T-cell (primary cell): Measurements from ENCODE around the gene DRD5. TPM values are rescaled to one million over a fixed set of nuclear protein-coding genes. Genes with fewer than 3 reads are reported as not detected.
A peak's percentile ranks its signal among the peaks of the same experiment; 100 is the strongest.

Experiments
- ATAC-seq, 4 experiments: fragments of 200-7000 bp in 3 of 4; fragments of 150-1000 bp in 1 of 4; cut with Tn5 transposase; replicated peaks in 1 of 4; 1 replicate in 3 of 4; 2 replicates in 1 of 4; pipeline ENCODE4 v1.10.0; 2021; ENCODE audit warnings: moderate library complexity in 3 of 4, mild to moderate bottlenecking in 2 of 4, moderate number of reproducible peaks in 1 of 4
- CTCF ChIA-PET, 2 donors: fragments of 300-600 bp; sonication (Branson Sonifier 250); formaldehyde crosslinking; loops; one replicate each; lab custom pipeline; 2022; ENCODE audit warnings: antibody characterized with exemption in 2 of 2; lab: Charles Lee
- POLR2A ChIA-PET, 2 donors: fragments of 300-600 bp; sonication (Branson Sonifier 250); formaldehyde crosslinking; loops; one replicate each; lab custom pipeline; 2022; ENCODE audit warnings: antibody characterized with exemption in 2 of 2; lab: Charles Lee
- DNase-seq, 35 experiments: peaks; one replicate each; pipeline versions ENCODE4 v3.0.0 to v3.0.0-alpha.2; 2013 to 2023
- H3K27ac ChIP-seq: one replicate; pipeline ENCODE4 v1.5.1; 2013; ENCODE audit warnings: low read length
- H3K27me3 ChIP-seq, 2 experiments: replicated peaks in 1 of 2; 1 replicate in 1 of 2; 2 replicates in 1 of 2; pipeline versions ENCODE4 v1.6.1 to v1.7.0; 2013; ENCODE audit warnings: low read length in 1 of 2, mixed read lengths in 1 of 2; ENCODE audit not compliant: control insufficient read depth in 2 of 2, insufficient read depth in 2 of 2; ENCODE audit errors: extremely low read depth in 1 of 2
- H3K36me3 ChIP-seq, 2 donors: 1 replicate in 1 of 2; 2 replicates in 1 of 2; pipeline versions ENCODE4 v1.6.1 to v1.7.0; 2013; ENCODE audit warnings: low read length in 1 of 2; ENCODE audit not compliant: control insufficient read depth in 2 of 2, insufficient read depth in 1 of 2; ENCODE audit errors: extremely low read depth in 1 of 2
- H3K4me1 ChIP-seq, 2 experiments: 1 replicate in 1 of 2; 2 replicates in 1 of 2; pipeline versions ENCODE4 v1.6.1 to v1.7.0; 2013; ENCODE audit warnings: low read length in 2 of 2, mixed read lengths in 1 of 2; ENCODE audit not compliant: insufficient read depth in 2 of 2, control insufficient read depth in 1 of 2; ENCODE audit errors: extremely low read depth in 1 of 2
- H3K4me3 ChIP-seq, 2 donors: 1 replicate in 1 of 2; 2 replicates in 1 of 2; pipeline versions ENCODE4 v1.5.1 to v1.7.0; 2013; ENCODE audit warnings: mild to moderate bottlenecking in 2 of 2, low read length in 1 of 2, moderate library complexity in 1 of 2; ENCODE audit not compliant: control insufficient read depth in 1 of 2; ENCODE audit errors: extremely low read depth in 1 of 2
- H3K9me3 ChIP-seq: 2 replicates; pipeline ENCODE4 v1.7.0; 2013
- H3K27ac Mint-ChIP-seq, 2 donors: one replicate each; pipeline ENCODE4 v1.8.0; 2020 to 2021; ENCODE audit warnings: mild to moderate bottlenecking in 2 of 2, mixed read lengths in 2 of 2
- H3K27me3 Mint-ChIP-seq, 2 donors: one replicate each; pipeline ENCODE4 v1.8.0; 2021 to 2022; ENCODE audit warnings: mixed read lengths in 2 of 2
- H3K36me3 Mint-ChIP-seq: one replicate; pipeline ENCODE4 v1.8.0; 2021; ENCODE audit warnings: mixed read lengths
- H3K4me1 Mint-ChIP-seq, 3 donors: one replicate each; pipeline ENCODE4 v1.8.0; 2020 to 2022; ENCODE audit warnings: mixed read lengths in 3 of 3, mild to moderate bottlenecking in 1 of 3
- H3K4me3 Mint-ChIP-seq, 3 donors: one replicate each; pipeline ENCODE4 v1.8.0; 2020 to 2022; ENCODE audit warnings: mild to moderate bottlenecking in 3 of 3, mixed read lengths in 3 of 3, moderate library complexity in 3 of 3
- H3K9me3 Mint-ChIP-seq, 3 donors: one replicate each; pipeline ENCODE4 v1.8.0; 2020 to 2022; ENCODE audit warnings: mixed read lengths in 3 of 3
- WGBS: methylation state at CpG from one replicate; pipeline ENCODE4 v1.1.5; 2013; ENCODE audit warnings: missing lambda C conversion rate; ENCODE audit not compliant: insufficient coverage; 5-methylcytosine and 5-hydroxymethylcytosine counted together
- total RNA-seq, 35 experiments: library from RNA in 6 of 35; stranded (reverse) in 6 of 35; fragments of 120-200 nt in 1 of 35; gene quantifications; one replicate each; pipeline versions ENCODE4 v1.2.1 to v1.2.4 and lab custom pipeline; 2013 to 2026

DRD5 gene
- total RNA-seq, 5 donors from 2014 or later (not counting 1 experiment from before 2014, with no cell fraction given), result not detected

- DNase-seq, result no peak
- no peaks in the 10 kb centered on the region for H3K9me3 ChIP-seq
- H3K27ac ChIP-seq, result no peak overlapping the region
- no peak for ATAC-seq
- peaks cover 8 to 17% of the 10 kb centered on the region in 2 donors for H3K27me3 Mint-ChIP-seq
- 56% methylated on average over 5 of the region's 32 CpGs for WGBS
- H3K27me3 ChIP-seq, result peaks cover 0 to 14% of the 10 kb centered on the region in 2 experiments
- H3K36me3 ChIP-seq, result no peaks in the 10 kb centered on the region
- H3K27ac Mint-ChIP-seq, result no peak overlapping the region
- no peak overlapping the region for H3K4me3 Mint-ChIP-seq
- ChIA-PET POLR2A (no interaction called here), CTCF (no interaction called here)
- no peak overlapping the region for H3K4me3 ChIP-seq
- no peaks in the 10 kb centered on the region for H3K4me1 Mint-ChIP-seq
- H3K36me3 Mint-ChIP-seq, result no peaks in the 10 kb centered on the region
- H3K9me3 Mint-ChIP-seq, result no peaks in the 10 kb centered on the region
- H3K4me1 ChIP-seq, result no peaks in the 10 kb centered on the region
These were observed 22.7 kb upstream of the DRD5 start for GRCh38 chr4:9758641-9759317.

- no peaks in the 10 kb centered on the region for H3K36me3 ChIP-seq
- ChIA-PET CTCF (no interaction called here), POLR2A (no interaction called here)
- H3K36me3 Mint-ChIP-seq, result no peaks in the 10 kb centered on the region
- no peaks in the 10 kb centered on the region for H3K4me1 Mint-ChIP-seq
- H3K27ac Mint-ChIP-seq, result no peak overlapping the region
- peaks cover 25 to 41% of the 10 kb centered on the region in 2 donors for H3K27me3 Mint-ChIP-seq
- H3K27me3 ChIP-seq, result peaks cover 0 to 25% of the 10 kb centered on the region in 2 experiments
- 70% methylated on average over 2 of the region's 11 CpGs for WGBS
- H3K4me3 Mint-ChIP-seq, result no peak overlapping the region
- DNase-seq, result peak in 14 of 35 experiments; percentile 3 to 54 (median 11)
- no peaks in the 10 kb centered on the region for H3K4me1 ChIP-seq
- ATAC-seq, result no peak
- H3K9me3 ChIP-seq, result no peaks in the 10 kb centered on the region
- no peaks in the 10 kb centered on the region for H3K9me3 Mint-ChIP-seq
- no peak overlapping the region for H3K4me3 ChIP-seq
- no peak overlapping the region for H3K27ac ChIP-seq
These were observed 18.5 kb upstream of the DRD5 start for GRCh38 chr4:9762823-9763475.

- no peak overlapping the region for H3K27ac ChIP-seq
- no peaks in the 10 kb centered on the region for H3K9me3 ChIP-seq
- POLR2A ChIA-PET, result no interaction called here
- Mint-ChIP-seq H3K4me1 (no peaks in the 10 kb centered on the region), H3K27me3 (peaks cover 22 to 39% of the 10 kb centered on the region in 2 donors), H3K27ac (no peak overlapping the region), H3K9me3 (no peaks in the 10 kb centered on the region), H3K36me3 (no peaks in the 10 kb centered on the region), H3K4me3 (no peak overlapping the region)
- no CpG with 5 or more reads among the region's 5 CpGs for WGBS
- DNase-seq, result no peak
- no peaks in the 10 kb centered on the region for H3K36me3 ChIP-seq
- H3K4me3 ChIP-seq, result no peak overlapping the region
- no peaks in the 10 kb centered on the region for H3K4me1 ChIP-seq
- ATAC-seq, result no peak
- peaks cover 0 to 20% of the 10 kb centered on the region in 2 experiments for H3K27me3 ChIP-seq
- CTCF ChIA-PET, result no interaction called here
These were observed 17.2 kb upstream of the DRD5 start for GRCh38 chr4:9764155-9764696.

GRCh38 chr4:9765091-9765490, 16.3 kb upstream of the DRD5 start:
- Histone ChIP-seq H3K36me3 (no peaks in the 10 kb centered on the region), H3K4me3 (no peak overlapping the region), H3K9me3 (no peaks in the 10 kb centered on the region), H3K4me1 (no peaks in the 10 kb centered on the region), H3K27me3 (peaks cover 0 to 20% of the 10 kb centered on the region in 2 experiments), H3K27ac (no peak overlapping the region)
- H3K27me3 Mint-ChIP-seq, result peaks cover 21 to 35% of the 10 kb centered on the region in 2 donors
- no peaks in the 10 kb centered on the region for H3K4me1 Mint-ChIP-seq
- no peak overlapping the region for H3K27ac Mint-ChIP-seq
- no peaks in the 10 kb centered on the region for H3K9me3 Mint-ChIP-seq
- CTCF ChIA-PET, result no interaction called here
- POLR2A ChIA-PET, result no interaction called here
- no peaks in the 10 kb centered on the region for H3K36me3 Mint-ChIP-seq
- WGBS, result 27% methylated on average over 5 of the region's 9 CpGs
- H3K4me3 Mint-ChIP-seq, result no peak overlapping the region
- ATAC-seq, result no peak
- DNase-seq, result no peak

- no peaks in the 10 kb centered on the region for H3K4me1 ChIP-seq
- Mint-ChIP-seq H3K27me3 (peaks cover 20 to 28% of the 10 kb centered on the region in 2 donors), H3K4me1 (no peaks in the 10 kb centered on the region), H3K9me3 (no peaks in the 10 kb centered on the region), H3K36me3 (no peaks in the 10 kb centered on the region), H3K4me3 (no peak overlapping the region), H3K27ac (no peak overlapping the region)
- no peak overlapping the region for H3K4me3 ChIP-seq
- ATAC-seq, result no peak
- H3K36me3 ChIP-seq, result no peaks in the 10 kb centered on the region
- H3K27me3 ChIP-seq, result peaks cover 0 to 13% of the 10 kb centered on the region in 2 experiments
- H3K9me3 ChIP-seq, result no peaks in the 10 kb centered on the region
- no peak overlapping the region for H3K27ac ChIP-seq
- CTCF ChIA-PET, result no interaction called here
- DNase-seq, result no peak
- POLR2A ChIA-PET, result interaction anchor here in 1 of 2 donors (0.6 kb wide), 1 partner anchor 835 kb away, joined by 3 read pairs; no protein-coding TSS in a partner anchor
- no CpG with 5 or more reads among the region's 1 CpG for WGBS
These were observed 12.1 kb upstream of the DRD5 start for GRCh38 chr4:9769321-9769720.

GRCh38 chr4:9771034-9771433, 10.4 kb upstream of the DRD5 start:
- no CpG with 5 or more reads among the region's 1 CpG for WGBS
- H3K9me3 Mint-ChIP-seq, result no peaks in the 10 kb centered on the region
- Histone ChIP-seq H3K36me3 (no peaks in the 10 kb centered on the region), H3K4me3 (no peak overlapping the region), H3K27ac (no peak overlapping the region), H3K4me1 (no peaks in the 10 kb centered on the region), H3K9me3 (no peaks in the 10 kb centered on the region), H3K27me3 (peaks cover 0 to 8% of the 10 kb centered on the region in 2 experiments)
- ATAC-seq, result no peak
- CTCF ChIA-PET, result interaction anchor here in 1 of 2 donors (0.7 kb wide), 1 partner anchor 33 kb away, joined by 3 read pairs; no protein-coding TSS in a partner anchor
- H3K4me1 Mint-ChIP-seq, result no peaks in the 10 kb centered on the region
- H3K27me3 Mint-ChIP-seq, result peaks cover 14 to 25% of the 10 kb centered on the region in 2 donors
- H3K36me3 Mint-ChIP-seq, result no peaks in the 10 kb centered on the region
- no peak overlapping the region for H3K4me3 Mint-ChIP-seq
- H3K27ac Mint-ChIP-seq, result no peak overlapping the region
- no peak for DNase-seq
- POLR2A ChIA-PET, result no interaction called here
